Hair follicular keratinocyte (primary cell): Measurements from ENCODE around the gene ALDOC. TPM values are rescaled to one million over a fixed set of nuclear protein-coding genes. Genes with fewer than 3 reads are reported as not detected.

Experiments used
- total RNA-seq: library from RNA; depleted of rRNA; stranded (reverse); fragments of >200 nt; gene quantifications from 2 replicates; pipeline ENCODE4 v1.2.3, GENCODE V29; 2015

ALDOC gene
- total RNA-seq = 50.5 and 61.6 TPM in 2 replicates

GRCh38 chr17:28576758-28577465 is at the start of gene ALDOC:
ALDOC (minus strand) TSS chr17:28576895; CDS start chr17:28575532, 1,363 bp downstream.

GRCh38 chr17:28613931-28614381 is 37.3 kb upstream of the ALDOC start, which contains the start of gene RSKR:
RSKR (minus strand) TSS chr17:28614185; CDS start chr17:28614161, 24 bp downstream.

GRCh38 chr17:28598799-28599310 is 22.2 kb upstream of the ALDOC start, which contains the start of gene SPAG5:
SPAG5 (minus strand) TSS chr17:28599025; CDS start chr17:28598946, 79 bp downstream.

GRCh38 chr17:28571361-28572122 is 5.2 kb downstream of the ALDOC start, which contains the start of gene PIGS:
PIGS (minus strand) TSS chr17:28571524; CDS start chr17:28571496, 28 bp downstream.

GRCh38 chr17:28552176-28552999 is 24.3 kb downstream of the ALDOC start, which contains the start of gene UNC119:
UNC119 (minus strand) TSS chr17:28552624; CDS start chr17:28552557, 67 bp downstream.

Other genes starting within 250 kb of the ALDOC start
- gene IFT20, start 241.4 kb downstream of the ALDOC start, total RNA-seq = 21.7 and 32.3 TPM in 2 replicates
- gene TNFAIP1, start 241.1 kb downstream of the ALDOC start, total RNA-seq = 62.6 and 67.4 TPM in 2 replicates
- gene POLDIP2, start 219.4 kb downstream of the ALDOC start, total RNA-seq = 96.1 and 112 TPM in 2 replicates
- not detected in 2 replicates for gene SEBOX, start 211.7 kb downstream of the ALDOC start, total RNA-seq
- gene VTN, start 206.6 kb downstream of the ALDOC start, total RNA-seq = not detected in 2 replicates
- gene SARM1, start 205.2 kb downstream of the ALDOC start, total RNA-seq = 0.86 and 1.3 TPM in 2 replicates
- gene SLC46A1, start 170.7 kb downstream of the ALDOC start, total RNA-seq = 5.2 and 6.1 TPM in 2 replicates
- gene SLC13A2, start 103.3 kb downstream of the ALDOC start, total RNA-seq = not detected in 2 replicates
- 0.04 and 0.08 TPM in 2 replicates for gene FOXN1, start 70.5 kb downstream of the ALDOC start, total RNA-seq
- 28.3 and 35.6 TPM in 2 replicates for gene UNC119, start 24.3 kb downstream of the ALDOC start, total RNA-seq
- gene PIGS, start 5.4 kb downstream of the ALDOC start, total RNA-seq = 39.9 and 70.3 TPM in 2 replicates
- gene SPAG5, start 22.1 kb upstream of the ALDOC start, total RNA-seq = 16.9 and 49.8 TPM in 2 replicates
- gene RSKR, start 37.3 kb upstream of the ALDOC start, total RNA-seq = 0.38 and 3.0 TPM in 2 replicates
- 93.2 and 116 TPM in 2 replicates for gene BLTP2, start 68.3 kb upstream of the ALDOC start, total RNA-seq
- 36.5 and 43.7 TPM in 2 replicates for gene SDF2, start 85.0 kb upstream of the ALDOC start, total RNA-seq
- 16.2 and 19.1 TPM in 2 replicates for gene SUPT6H, start 85.3 kb upstream of the ALDOC start, total RNA-seq
- 1.3 TPM in 1 of 2 replicates, not detected in the other for gene PROCA1, start 135.0 kb upstream of the ALDOC start, total RNA-seq
- 224 and 238 TPM in 2 replicates for gene RAB34, start 141.0 kb upstream of the ALDOC start, total RNA-seq
- gene RPL23A, start 143.1 kb upstream of the ALDOC start, total RNA-seq = 987 and 1,126 TPM in 2 replicates
- 9.4 and 20.7 TPM in 2 replicates for gene TLCD1, start 149.3 kb upstream of the ALDOC start, total RNA-seq
- gene NEK8, start 151.9 kb upstream of the ALDOC start, total RNA-seq = 0.76 and 3.2 TPM in 2 replicates
- gene TRAF4, start 167.1 kb upstream of the ALDOC start, total RNA-seq = 60.8 and 82.5 TPM in 2 replicates